H1 (cell line): ENCODE measurements around the gene SMIM24. TPM values are rescaled to one million over a fixed set of nuclear protein-coding genes. Genes with fewer than 3 reads are reported as not detected.
A peak's percentile ranks its signal among the peaks of the same experiment; 100 is the strongest.

Source experiments
- BRCA1 ChIP-seq: IDR thresholded peaks from 2 replicates; pipeline ENCODE4 v1.6.1; 2012; ENCODE audit warnings: low read depth, low read length, improper control_type of control experiment
- CBX8 ChIP-seq: fragments of 300-800, 300-1000 bp; sonication (generic); IDR thresholded peaks from 2 replicates; pipeline ENCODE4 v1.7.1; 2016; ENCODE audit warnings: low read depth, low read length, borderline replicate concordance
- CHD2 ChIP-seq: IDR thresholded peaks from 2 replicates; pipeline ENCODE4 v1.6.1; 2012; ENCODE audit warnings: low read length, improper control_type of control experiment
- CTBP2 ChIP-seq: IDR thresholded peaks from 2 replicates; pipeline ENCODE4 v1.7.0; 2011; ENCODE audit warnings: borderline replicate concordance, mild to moderate bottlenecking, moderate library complexity, mixed read lengths, low read length; ENCODE audit not compliant: insufficient read depth, insufficient read length
- CTCF ChIP-seq, 3 experiments: IDR thresholded peaks; 1 replicate in 2 of 3; 2 replicates in 1 of 3; pipeline versions ENCODE4 v1.5.1 to v1.6.1; 2011; ENCODE audit warnings: low read length in 3 of 3, mild to moderate bottlenecking in 3 of 3, inconsistent platforms in 2 of 3, low read depth in 1 of 3, moderate library complexity in 1 of 3; ENCODE audit not compliant: insufficient read depth in 1 of 3; ENCODE audit errors: control extremely low read depth in 1 of 3
- E2F6 ChIP-seq: IDR thresholded peaks from 2 replicates; pipeline ENCODE4 v1.6.1; 2012; ENCODE audit warnings: inconsistent platforms
- EP300 ChIP-seq, 2 experiments: IDR thresholded peaks; 1 replicate in 1 of 2; 2 replicates in 1 of 2; pipeline ENCODE4 v1.6.1; 2011 to 2012; ENCODE audit warnings: low read depth in 2 of 2, low read length in 2 of 2, mild to moderate bottlenecking in 2 of 2, borderline replicate concordance in 1 of 2, inconsistent platforms in 1 of 2, moderate library complexity in 1 of 2
- FOSL1 ChIP-seq: IDR thresholded peaks from 2 replicates; pipeline ENCODE4 v1.6.1; 2011; ENCODE audit warnings: mild to moderate bottlenecking, low read depth, low read length, moderate library complexity; ENCODE audit not compliant: insufficient read depth
- GABPA ChIP-seq: IDR thresholded peaks from 2 replicates; pipeline ENCODE4 v1.6.1; 2011; ENCODE audit warnings: mild to moderate bottlenecking, low read length, moderate library complexity, borderline replicate concordance; ENCODE audit not compliant: insufficient read depth
- GTF2F1 ChIP-seq: IDR thresholded peaks from 2 replicates; pipeline ENCODE4 v1.6.1; 2012; ENCODE audit warnings: low read depth, low read length, improper control_type of control experiment, borderline replicate concordance
- KDM5A ChIP-seq: fragments of 200-600 bp; IDR thresholded peaks from 2 replicates; pipeline ENCODE4 v1.7.1; 2012; ENCODE audit warnings: mild to moderate bottlenecking, low read length, inconsistent platforms, mixed read lengths
- MAX ChIP-seq: IDR thresholded peaks from 2 replicates; pipeline ENCODE4 v1.6.1; 2012; ENCODE audit warnings: inconsistent platforms
- POLR2AphosphoS5 ChIP-seq: IDR thresholded peaks from 2 replicates; pipeline ENCODE4 v1.6.1; 2011; ENCODE audit warnings: low read depth, low read length
- RFX5 ChIP-seq: IDR thresholded peaks from 2 replicates; pipeline ENCODE4 v1.6.1; 2011; ENCODE audit warnings: low read depth, low read length, improper control_type of control experiment, borderline replicate concordance
- SIX5 ChIP-seq: IDR thresholded peaks from 2 replicates; pipeline ENCODE4 v1.6.1; 2011; ENCODE audit warnings: mild to moderate bottlenecking, low read depth, low read length
- SUZ12 ChIP-seq: fragments of 200-600 bp; sonication (generic); IDR thresholded peaks from 2 replicates; pipeline ENCODE4 v1.6.1; 2012; ENCODE audit warnings: mild to moderate bottlenecking, inconsistent platforms, low read length, moderate library complexity, mixed read lengths
- TBP ChIP-seq: IDR thresholded peaks from 2 replicates; pipeline ENCODE4 v1.6.1; 2011; ENCODE audit warnings: low read depth, low read length, improper control_type of control experiment
- TEAD4 ChIP-seq: IDR thresholded peaks from 2 replicates; pipeline ENCODE4 v1.6.1; 2012; ENCODE audit warnings: low read depth, low read length, inconsistent platforms, mixed read lengths
- YY1 ChIP-seq: IDR thresholded peaks from 2 replicates; pipeline ENCODE4 v1.6.1; 2011; ENCODE audit warnings: low read depth, mild to moderate bottlenecking, low read length
- polyA plus RNA-seq, 7 experiments: library from polyadenylated mRNA; depleted of rRNA in 3 of 7; stranded (reverse) in 5 of 7; unstranded in 2 of 7; fragments of >200 nt in 5 of 7; fragments of 200-250 nt in 2 of 7; gene quantifications; 1 replicate in 5 of 7; 2 replicates in 1 of 7; 4 replicates in 1 of 7; pipeline versions ENCODE4 v1.2.1 to v1.2.3, GENCODE V29; 2011 to 2013; ENCODE audit warnings: missing spikeins in 2 of 7, mixed read lengths in 2 of 7
- total RNA-seq: library from RNA; stranded (reverse); fragmentation: NEBNext Ultra II Directional; extraction: Animal tissue kit (Norgen Biotek cat#: 25700); gene quantifications from 2 replicates; pipeline ENCODE4 v1.2.1, GENCODE V29; 2021

SMIM24 gene
- total and polyA plus RNA-seq, 2 of the 8 experiments (the other 6 are each of a cell fraction or from before 2014, with no cell fraction given), result 3.8 to 4.5 TPM

- no peak for TF ChIP-seq GTF2F1
- TF ChIP-seq SUZ12, result no peak
- no peak for TF ChIP-seq TEAD4
- TF ChIP-seq CHD2, result peak; percentile 69; the same call in 1 of the 2 replicates
- 0 out of 3 replicates have a peak, but pooled peaks of 1 of the 2 experiments have one; percentile 31 for TF ChIP-seq EP300 (IDR thresholded peaks at IDR 0.05; ENCODE audit: borderline replicate concordance in 1 of 2, low read depth in 2 of 2, low read length in 2 of 2)
- peak; percentile 50; the same call in 1 of the 2 replicates for TF ChIP-seq POLR2AphosphoS5
- no peak for TF ChIP-seq SIX5
- peak; percentile 53 for TF ChIP-seq MAX
- no peak for TF ChIP-seq CTBP2
- 0 out of 2 replicates have a peak, but pooled peaks have one; percentile 35 for TF ChIP-seq YY1
- no peak for TF ChIP-seq KDM5A
- TF ChIP-seq GABPA, result peak; percentile 68; the same call in 1 of the 2 replicates
- peak in 1 of 3 experiments; percentile 13; a peak in 1 of 4 replicates for TF ChIP-seq CTCF (IDR thresholded peaks at IDR 0.05; ENCODE audit: control extremely low read depth in 1 of 3, insufficient read depth in 1 of 3, low read depth in 1 of 3, low read length in 3 of 3)
- no peak for TF ChIP-seq BRCA1
- TF ChIP-seq CBX8, result no peak
- TF ChIP-seq FOSL1, result no peak
- TF ChIP-seq RFX5, result no peak
- peak; percentile 36; the same call in 1 of the 2 replicates for TF ChIP-seq E2F6
- TF ChIP-seq TBP, result peak; percentile 41; the same call in 1 of the 2 replicates
Observed at GRCh38 chr19:3443840-3444694, 36.3 kb downstream of the SMIM24 start (continued).
